Uterus (tissue), 4 donors: ENCODE measurements around the gene CEP104. TPM values are rescaled to one million over a fixed set of nuclear protein-coding genes. Genes with fewer than 3 reads are reported as not detected.

Experiments
- DNase-seq, 2 donors: peaks; one replicate each; pipeline ENCODE4 v3.0.0-alpha.2; 2019 to 2020
- H3K27ac ChIP-seq, 2 donors: fragments of 200-600 bp; sonication (generic); 1 replicate in 1 of 2; 2 replicates in 1 of 2; pipeline ENCODE4 v1.5.1; 2016 to 2018
- H3K27me3 ChIP-seq, 2 donors: fragments of 200-600 bp; sonication (generic); one replicate each; pipeline ENCODE4 v1.5.1; 2018 to 2019; ENCODE audit warnings: control low read depth in 1 of 2
- H3K36me3 ChIP-seq, 2 donors: fragments of 200-600 bp; sonication (generic); one replicate each; pipeline ENCODE4 v1.5.1; 2019; ENCODE audit warnings: control low read depth in 1 of 2
- H3K4me1 ChIP-seq, 2 donors: fragments of 200-600 bp; sonication (generic); one replicate each; pipeline ENCODE4 v1.5.1; 2018 to 2019; ENCODE audit warnings: control low read depth in 1 of 2
- H3K4me3 ChIP-seq, 2 donors: fragments of 200-600 bp; sonication (generic); 1 replicate in 1 of 2; 2 replicates in 1 of 2; pipeline ENCODE4 v1.5.1; 2018 to 2019; ENCODE audit warnings: mild to moderate bottlenecking in 1 of 2
- H3K9me3 ChIP-seq, 2 donors: fragments of 200-600 bp; sonication (generic); one replicate each; pipeline ENCODE4 v1.5.1; 2019; ENCODE audit warnings: control low read depth in 1 of 2
- POLR2A ChIP-seq, 2 donors: fragments of 450-650 bp; IDR thresholded peaks; one replicate each; pipeline ENCODE4 v1.6.1; 2016; ENCODE audit warnings: antibody characterized with exemption in 2 of 2, mild to moderate bottlenecking in 1 of 2, moderate library complexity in 1 of 2
- intact Hi-C: fragments of 100-400 bp; cut with DNase I; formaldehyde crosslinking; loops from one replicate; pipeline ENCODE4 v1.15.1; 2023; ENCODE audit warnings: low total_unique reads
- total RNA-seq, 4 donors: library from RNA; depleted of rRNA in 3 of 4; stranded (reverse); fragments of >200 nt in 3 of 4; gene quantifications; one replicate each; pipeline versions ENCODE4 v1.1.0 to v1.2.4, GENCODE V29; 2014 to 2023
- TF ChIP-seq, protein P1 (sequence below), 4 experiments: fragments of 200-600 bp in 2 of 4; fragments of 450-650 bp in 2 of 4; sonication (generic) in 2 of 4; IDR thresholded peaks; one replicate each; pipeline ENCODE4 v1.5.1; 2016 to 2019; ENCODE audit warnings: antibody characterized with exemption in 4 of 4, mild to moderate bottlenecking in 2 of 4, moderate library complexity in 1 of 4
- donor health status: DM: yes; HTN: yes; CAD: no.

Gene CEP104
- total RNA-seq, 4 donors from 2014 or later: 10.5 to 43.2 (median 22.1) TPM

DNA sequence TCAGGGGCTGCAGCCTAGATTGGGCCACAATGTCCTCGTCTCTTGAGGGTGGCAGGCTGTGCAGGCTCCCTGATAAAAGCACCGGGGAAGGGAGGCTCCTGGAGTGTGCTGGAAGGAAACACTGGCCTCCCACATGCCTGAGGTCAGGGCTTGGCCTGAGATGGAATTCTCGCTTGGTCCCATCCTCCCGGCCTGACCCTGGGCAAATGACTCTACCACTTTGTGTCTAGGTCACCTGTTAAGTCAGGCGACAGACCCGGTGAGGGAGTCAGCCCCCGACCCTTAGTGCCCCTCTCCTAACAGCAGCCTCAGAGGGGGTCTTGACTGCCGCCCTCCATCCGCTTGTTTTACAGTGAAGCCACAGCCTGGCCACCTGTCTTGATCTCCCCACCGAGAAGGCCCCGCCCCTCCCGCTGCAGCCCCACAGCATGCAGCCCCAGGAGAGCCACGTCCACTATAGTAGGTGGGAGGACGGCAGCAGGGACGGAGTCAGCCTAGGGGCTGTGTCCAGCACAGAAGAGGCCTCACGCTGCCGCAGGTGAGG lies 82.0 kb downstream of the CEP104 start:
- DNase-seq: no peak
- H3K27ac ChIP-seq: peak overlapping the region in 1 of 2 donors; percentile 25

DNA sequence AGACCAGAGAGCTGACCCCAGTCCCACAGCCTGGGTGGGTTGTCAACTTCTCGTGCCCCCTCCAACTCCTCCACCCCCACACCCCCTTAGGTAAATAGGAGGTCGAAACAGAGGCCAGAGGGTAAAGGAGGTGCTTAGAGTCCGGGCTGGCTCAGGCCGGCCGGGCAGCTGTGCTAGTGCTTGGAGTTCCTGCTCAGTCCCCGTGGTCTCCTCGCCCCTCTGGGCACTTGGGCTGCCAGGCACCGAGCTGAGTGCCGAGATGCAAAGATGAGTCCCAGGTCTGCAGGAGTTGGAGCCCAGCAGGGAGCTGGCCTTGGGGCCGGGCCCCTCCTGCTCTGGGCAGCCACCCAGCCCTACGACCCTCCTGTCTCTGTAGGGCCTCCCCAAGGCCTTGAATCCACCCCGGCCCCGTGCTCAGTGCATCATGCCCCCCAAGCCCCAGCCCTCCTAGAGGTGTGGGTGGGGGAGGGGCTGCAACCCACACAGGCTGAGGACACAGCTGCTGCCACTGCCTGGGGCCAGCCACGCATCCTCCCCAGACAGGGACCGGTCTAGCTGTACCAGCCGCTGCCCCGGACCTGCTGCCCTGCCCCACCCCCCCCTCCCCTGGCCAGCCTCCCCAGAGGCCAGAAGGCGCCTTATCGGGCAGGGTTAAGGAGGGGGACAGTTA lies 82.6 kb downstream of the CEP104 start:
- no peaks in the 10 kb centered on the region for H3K27me3 ChIP-seq
- peaks cover 0 to 10% of the 10 kb centered on the region in 2 donors for H3K4me1 ChIP-seq
- no peak for TF ChIP-seq POLR2A (IDR thresholded peaks at IDR 0.05)
- TF ChIP-seq, protein P1, sequence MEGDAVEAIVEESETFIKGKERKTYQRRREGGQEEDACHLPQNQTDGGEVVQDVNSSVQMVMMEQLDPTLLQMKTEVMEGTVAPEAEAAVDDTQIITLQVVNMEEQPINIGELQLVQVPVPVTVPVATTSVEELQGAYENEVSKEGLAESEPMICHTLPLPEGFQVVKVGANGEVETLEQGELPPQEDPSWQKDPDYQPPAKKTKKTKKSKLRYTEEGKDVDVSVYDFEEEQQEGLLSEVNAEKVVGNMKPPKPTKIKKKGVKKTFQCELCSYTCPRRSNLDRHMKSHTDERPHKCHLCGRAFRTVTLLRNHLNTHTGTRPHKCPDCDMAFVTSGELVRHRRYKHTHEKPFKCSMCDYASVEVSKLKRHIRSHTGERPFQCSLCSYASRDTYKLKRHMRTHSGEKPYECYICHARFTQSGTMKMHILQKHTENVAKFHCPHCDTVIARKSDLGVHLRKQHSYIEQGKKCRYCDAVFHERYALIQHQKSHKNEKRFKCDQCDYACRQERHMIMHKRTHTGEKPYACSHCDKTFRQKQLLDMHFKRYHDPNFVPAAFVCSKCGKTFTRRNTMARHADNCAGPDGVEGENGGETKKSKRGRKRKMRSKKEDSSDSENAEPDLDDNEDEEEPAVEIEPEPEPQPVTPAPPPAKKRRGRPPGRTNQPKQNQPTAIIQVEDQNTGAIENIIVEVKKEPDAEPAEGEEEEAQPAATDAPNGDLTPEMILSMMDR (IDR thresholded peaks at IDR 0.05): no peak
- no peaks in the 10 kb centered on the region for H3K9me3 ChIP-seq
- intact Hi-C loops: no loop called here
- H3K4me3 ChIP-seq: no peak overlapping the region
- peak overlapping the region in 1 of 2 donors; percentile 94 for H3K27ac ChIP-seq
- no peak for DNase-seq
- H3K36me3 ChIP-seq: no peaks in the 10 kb centered on the region

More for the DNA sequence above, 82.0 kb downstream of the CEP104 start:
- intact Hi-C loops: no loop called here
- TF ChIP-seq, protein P1 (IDR thresholded peaks at IDR 0.05): no peak
- no peaks in the 10 kb centered on the region for H3K27me3 ChIP-seq
- H3K9me3 ChIP-seq: no peaks in the 10 kb centered on the region
- no peaks in the 10 kb centered on the region for H3K36me3 ChIP-seq
- no peak overlapping the region for H3K4me3 ChIP-seq
- peaks cover 0 to 10% of the 10 kb centered on the region in 2 donors for H3K4me1 ChIP-seq

DNA sequence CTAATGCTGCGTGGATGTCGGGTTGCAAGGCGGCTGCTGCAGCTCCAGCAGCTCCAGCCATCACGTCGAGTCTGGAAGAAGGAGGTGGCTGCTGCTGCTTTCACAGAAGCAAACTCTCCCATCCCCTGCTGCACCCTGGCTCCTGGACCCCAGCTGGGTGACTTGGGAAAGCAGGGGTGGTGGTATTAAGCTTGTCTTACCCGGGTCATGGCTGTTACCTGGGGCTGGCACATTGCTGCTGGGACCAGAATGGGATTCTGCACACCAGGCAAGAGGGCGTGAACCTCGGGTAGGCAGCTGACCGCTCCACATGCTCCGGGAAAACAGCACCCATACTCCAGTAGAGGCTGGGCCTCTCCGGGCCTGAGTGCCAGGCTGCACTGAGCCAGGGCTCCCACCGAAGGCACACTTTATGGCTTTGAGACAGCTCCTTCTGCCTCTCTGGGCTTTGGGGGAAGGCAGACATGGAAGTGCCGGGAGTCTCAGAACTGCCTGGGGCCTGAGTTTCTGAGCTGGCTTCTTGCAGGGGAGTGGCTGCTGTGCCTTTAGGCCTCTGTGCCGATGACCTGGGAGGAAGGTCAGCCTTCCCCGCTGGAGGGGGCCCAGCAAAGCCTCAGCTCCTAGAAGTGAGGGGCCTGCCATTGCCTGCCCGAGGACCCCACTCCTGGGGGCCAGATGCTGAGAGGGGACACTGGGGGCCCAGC lies 83.3 kb downstream of the CEP104 start:
- H3K4me3 ChIP-seq: no peak overlapping the region
- H3K9me3 ChIP-seq: no peaks in the 10 kb centered on the region
- H3K4me1 ChIP-seq: peaks cover 0 to 10% of the 10 kb centered on the region in 2 donors
- H3K27ac ChIP-seq: peak overlapping the region; percentile 70 to 94
- H3K27me3 ChIP-seq: no peaks in the 10 kb centered on the region
- TF ChIP-seq, protein P1 (IDR thresholded peaks at IDR 0.05): no peak
- no peak for TF ChIP-seq POLR2A (IDR thresholded peaks at IDR 0.05)
- no peak for DNase-seq
- H3K36me3 ChIP-seq: no peaks in the 10 kb centered on the region
- intact Hi-C loops: no loop called here

DNA sequence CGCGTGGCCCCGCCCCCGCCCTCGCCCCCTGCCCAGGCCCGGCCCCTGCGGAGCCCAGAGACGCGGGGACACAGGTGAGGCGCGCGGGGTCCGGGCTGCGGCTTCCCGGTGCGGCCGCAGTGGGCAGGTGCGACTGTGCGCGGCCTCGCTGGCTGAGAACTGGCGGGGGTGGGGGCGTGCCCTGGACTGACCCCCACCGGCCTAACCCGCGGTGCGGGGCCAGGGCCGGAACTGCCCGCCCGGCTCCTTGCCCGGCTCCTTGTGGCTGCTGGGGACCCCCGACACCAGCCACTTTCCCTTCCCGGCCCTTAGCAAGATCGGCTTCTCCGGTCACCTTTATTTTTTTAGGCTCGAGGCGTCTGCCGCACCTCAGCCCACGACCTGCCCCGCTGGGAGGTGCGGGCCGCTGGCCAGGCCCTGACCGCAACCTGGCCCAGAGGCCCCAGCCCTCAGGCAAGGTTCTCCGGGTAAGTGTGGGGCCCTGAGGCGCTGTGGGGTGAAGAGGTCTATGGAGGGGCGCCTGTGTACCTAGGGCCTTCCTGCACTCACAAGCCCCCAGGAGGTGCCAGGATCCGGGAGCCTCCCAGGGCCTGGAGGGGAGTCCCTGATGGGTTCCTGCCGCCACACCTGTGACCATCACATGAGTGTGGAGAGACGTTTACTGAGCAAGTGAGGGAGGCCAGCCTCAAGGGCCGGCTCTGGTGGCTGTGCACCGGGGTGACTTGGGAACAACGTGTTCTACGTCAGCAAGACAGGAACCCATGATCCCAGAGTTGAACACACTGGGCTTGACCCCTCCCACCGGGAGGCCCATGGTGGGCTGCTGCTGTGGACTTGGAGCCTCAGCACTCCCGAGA lies 84.1 kb downstream of the CEP104 start, which contains the start of gene SMIM1:
TSS of gene SMIM1 (plus strand) at position 35 of the 857 bp plus-strand sequence. CDS start 2,625 bp downstream, outside the sequence.
- DNase-seq: no peak
- H3K4me1 ChIP-seq: peaks cover 0 to 10% of the 10 kb centered on the region in 2 donors
- H3K4me3 ChIP-seq: peak within 1 kb of the TSS; percentile 48 to 55

More for the DNA sequence above, 84.1 kb downstream of the CEP104 start, which contains the start of gene SMIM1:
- no peaks in the 10 kb centered on the region for H3K36me3 ChIP-seq
- H3K27me3 ChIP-seq: no peaks in the 10 kb centered on the region
- no peaks in the 10 kb centered on the region for H3K9me3 ChIP-seq
- peak within 1 kb of the TSS; percentile 70 to 94 for H3K27ac ChIP-seq
- intact Hi-C loops: no loop called here
- TF ChIP-seq, protein P1 (IDR thresholded peaks at IDR 0.05): no peak
- TF ChIP-seq POLR2A (IDR thresholded peaks at IDR 0.05): no peak
